ENCODE data around the gene ENO3.

The ENO3 gene

DNA sequence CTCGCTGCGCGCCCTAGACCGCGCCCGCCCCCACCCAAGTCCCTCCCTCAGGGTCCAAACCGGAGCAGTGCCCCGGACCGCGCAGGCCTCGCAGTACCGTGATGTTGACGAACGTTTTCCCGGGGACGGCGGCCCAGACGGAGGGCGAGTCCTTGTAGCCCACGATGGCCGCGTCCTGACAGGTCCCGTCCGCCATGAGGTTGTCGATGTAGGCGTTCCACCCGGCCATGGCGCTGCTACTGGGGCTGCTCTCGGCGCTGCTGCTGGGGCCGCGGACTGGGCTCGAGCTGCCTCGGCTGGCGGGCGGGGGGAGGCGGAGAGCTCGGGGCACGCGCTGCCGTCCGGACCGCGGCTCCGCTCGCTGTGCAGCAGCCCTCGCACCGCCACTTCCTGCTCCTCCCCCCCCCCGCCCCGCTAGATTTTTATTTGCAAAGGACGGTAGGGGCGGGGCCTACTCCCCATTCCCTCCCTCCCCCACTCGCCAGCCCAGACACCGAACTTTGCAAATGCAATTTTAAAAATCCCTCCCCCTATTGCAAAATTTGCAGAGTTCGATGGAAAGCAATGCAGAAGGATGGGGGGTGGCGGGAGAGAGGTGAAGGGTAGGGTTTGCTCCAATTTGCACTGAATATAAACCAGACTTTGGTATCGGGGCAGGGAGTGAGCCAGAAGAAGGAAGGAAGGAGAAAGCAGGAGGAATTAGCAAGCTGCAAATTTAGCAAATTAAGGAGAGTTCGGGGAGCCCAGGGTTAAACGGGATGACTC lies 2.6 kb upstream of the ENO3 start, which contains the start of gene PFN1:
TSS of gene PFN1 (minus strand) at position 365 of the 765 bp plus-strand sequence. CDS start at position 229, 136 bp downstream.
- Mint-ChIP-seq H3K27me3 (no peaks in the 10 kb centered on the region), H3K4me3 (peak within 1 kb of the TSS; percentile 94), H3K9me3 (no peaks in the 10 kb centered on the region), H3K4me1 (peaks cover 52% of the 10 kb centered on the region), H3K36me3 (ENCODE audit: insufficient read depth) (peaks cover 53% of the 10 kb centered on the region), H3K27ac (ENCODE audit: low read depth) (peak within 1 kb of the TSS; percentile 94)
- DNase-seq (ENCODE audit: low spot score in 2 of 2): peak; percentile 61 to 83
- peak; percentile 52 for ATAC-seq (replicated peaks; ENCODE audit: extremely low read depth, poor library complexity, severe bottlenecking)

DNA sequence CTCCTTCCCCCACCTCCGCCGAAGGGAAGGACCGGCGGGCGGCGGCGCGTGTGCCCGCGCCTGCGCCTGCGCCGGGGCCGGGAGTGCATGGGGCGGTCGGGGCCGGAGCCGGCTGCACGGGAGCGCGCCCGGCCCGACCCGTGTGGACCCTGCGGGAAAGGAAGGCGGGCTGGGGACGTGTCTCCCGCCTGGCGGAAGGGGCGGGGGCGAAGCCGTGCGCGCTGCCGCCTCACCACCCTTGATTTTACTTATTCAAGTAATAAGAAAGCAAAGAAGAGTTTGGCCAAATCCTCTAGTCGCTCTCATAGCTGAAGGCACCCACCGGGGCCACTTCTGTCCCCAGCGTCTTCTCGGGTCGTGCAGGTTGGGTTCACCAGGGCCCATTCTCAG lies 2.0 kb upstream of the ENO3 start:
- DNase-seq (ENCODE audit: low spot score in 2 of 2) (peak; percentile 55 to 74), ATAC-seq (replicated peaks; ENCODE audit: extremely low read depth, poor library complexity, severe bottlenecking) (peak; percentile 41)
- peaks cover 47% of the 10 kb centered on the region for H3K4me1 Mint-ChIP-seq
- H3K4me3 Mint-ChIP-seq: peak overlapping the region; percentile 94
- H3K36me3 Mint-ChIP-seq (ENCODE audit: insufficient read depth): peaks cover 51% of the 10 kb centered on the region
- H3K27ac Mint-ChIP-seq (ENCODE audit: low read depth): peak overlapping the region; percentile 94
- H3K9me3 Mint-ChIP-seq: no peaks in the 10 kb centered on the region
- no peaks in the 10 kb centered on the region for H3K27me3 Mint-ChIP-seq

DNA sequence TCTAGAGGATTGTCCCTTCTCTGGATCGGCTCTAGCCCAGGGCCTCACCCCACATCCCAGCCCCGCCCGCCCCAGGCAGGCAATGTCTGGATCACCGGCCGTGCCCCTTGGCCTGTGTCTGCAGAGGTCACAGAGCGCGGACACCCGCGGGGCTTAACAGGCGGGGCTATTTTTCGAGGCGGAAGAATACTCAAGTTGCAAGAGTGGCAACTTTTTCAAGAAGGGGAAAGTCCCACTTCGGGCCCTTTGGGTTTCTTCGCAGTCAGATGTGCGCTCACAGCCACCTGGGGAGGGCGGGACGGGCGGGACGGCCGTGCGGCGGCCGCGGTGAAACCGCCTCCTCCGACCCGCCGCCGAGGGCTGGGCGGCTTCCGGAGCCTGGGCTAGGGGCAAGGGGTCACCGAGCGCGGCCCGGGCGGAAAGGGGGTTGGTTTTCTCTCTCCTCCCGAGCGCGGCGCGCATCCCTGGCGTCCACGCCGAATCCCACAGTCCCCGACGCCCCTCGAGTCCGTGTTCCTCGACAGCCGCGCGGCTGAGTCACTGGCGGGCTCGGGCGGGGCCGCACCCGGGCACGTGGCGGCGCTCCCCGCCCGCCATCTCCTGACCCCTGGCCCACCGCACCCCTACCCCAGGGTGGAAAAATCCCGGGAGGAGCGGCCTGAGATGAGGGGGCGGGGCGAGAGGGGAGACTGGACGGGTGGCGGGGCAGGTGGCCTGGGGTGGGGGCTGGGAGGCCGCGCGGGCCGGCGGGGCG lies 1.4 kb upstream of the ENO3 start:
- Mint-ChIP-seq H3K4me3 (peak overlapping the region; percentile 94), H3K27ac (ENCODE audit: low read depth) (peak overlapping the region; percentile 94), H3K36me3 (ENCODE audit: insufficient read depth) (peaks cover 46% of the 10 kb centered on the region), H3K27me3 (no peaks in the 10 kb centered on the region), H3K9me3 (no peaks in the 10 kb centered on the region), H3K4me1 (peaks cover 41% of the 10 kb centered on the region)
- DNase-seq (ENCODE audit: low spot score in 2 of 2): peak; percentile 62 to 74
- peak; percentile 55 for ATAC-seq (replicated peaks; ENCODE audit: extremely low read depth, poor library complexity, severe bottlenecking)

DNA sequence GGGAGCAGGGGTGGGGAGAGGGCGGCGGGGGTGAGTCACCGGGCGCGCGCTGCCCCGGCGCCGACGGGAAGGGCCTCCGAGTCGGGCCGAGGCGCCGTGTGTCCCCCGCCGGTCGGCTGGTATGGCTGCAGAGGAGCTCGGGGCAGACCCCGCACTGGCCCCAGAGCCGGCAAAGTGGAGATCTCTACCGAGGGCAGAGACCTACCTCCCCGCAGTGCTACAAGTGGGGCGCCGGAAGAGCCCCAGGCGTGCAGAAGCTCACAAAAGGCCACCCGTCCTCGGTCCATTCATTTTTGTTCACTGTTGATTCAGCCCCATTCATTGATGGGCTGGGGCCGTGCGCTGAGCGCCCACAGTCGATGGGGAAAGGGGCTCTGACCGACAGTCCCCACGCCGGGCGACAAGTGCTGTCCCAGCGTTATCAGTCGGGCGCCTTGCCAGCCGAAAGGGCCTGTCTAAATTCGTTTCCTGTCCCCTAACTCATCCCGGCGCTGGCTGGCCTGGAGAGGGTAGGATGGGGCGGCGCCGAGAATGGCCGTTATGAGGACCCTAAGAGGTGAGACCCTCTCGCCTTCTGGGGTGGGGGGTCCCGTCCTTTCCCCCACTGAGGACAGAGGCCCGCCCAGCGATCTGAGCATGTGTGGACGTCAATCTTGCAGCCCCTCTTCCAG lies 709 bp upstream of the ENO3 start:
- ATAC-seq (replicated peaks; ENCODE audit: extremely low read depth, poor library complexity, severe bottlenecking): peak; percentile 3
- Mint-ChIP-seq H3K4me1 (peaks cover 34% of the 10 kb centered on the region), H3K4me3 (peak overlapping the region; percentile 94), H3K27me3 (no peaks in the 10 kb centered on the region), H3K27ac (ENCODE audit: low read depth) (peak overlapping the region; percentile 94), H3K36me3 (ENCODE audit: insufficient read depth) (peaks cover 42% of the 10 kb centered on the region), H3K9me3 (no peaks in the 10 kb centered on the region)
- DNase-seq (ENCODE audit: low spot score in 2 of 2): no peak

DNA sequence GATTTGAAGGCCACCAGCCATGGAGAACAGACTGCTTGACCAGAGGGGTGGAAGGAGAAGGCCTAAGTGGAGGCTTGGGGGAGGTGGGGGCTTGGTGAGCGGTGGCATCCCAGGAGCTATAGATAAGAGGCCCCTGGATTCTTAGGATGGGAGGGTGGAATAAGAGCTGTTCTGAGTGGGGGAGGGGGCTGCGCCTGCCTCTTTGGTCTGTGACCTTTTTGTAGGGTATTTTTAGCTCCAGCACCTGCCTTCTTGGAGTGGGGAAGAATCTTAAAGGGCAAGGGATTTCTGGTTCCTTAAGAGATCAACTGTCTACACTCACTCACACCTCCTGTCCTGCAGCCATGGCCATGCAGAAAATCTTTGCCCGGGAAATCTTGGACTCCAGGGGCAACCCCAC lies 567 bp downstream of the ENO3 start:
- H3K4me3 Mint-ChIP-seq: peak overlapping the region; percentile 94
- H3K9me3 Mint-ChIP-seq: no peaks in the 10 kb centered on the region
- DNase-seq (ENCODE audit: low spot score in 2 of 2) (no peak), ATAC-seq (replicated peaks; ENCODE audit: extremely low read depth, poor library complexity, severe bottlenecking) (no peak)
- no peaks in the 10 kb centered on the region for H3K27me3 Mint-ChIP-seq
- H3K4me1 Mint-ChIP-seq: peaks cover 25% of the 10 kb centered on the region
- no peak overlapping the region for H3K27ac Mint-ChIP-seq (ENCODE audit: low read depth)
- peaks cover 29% of the 10 kb centered on the region for H3K36me3 Mint-ChIP-seq (ENCODE audit: insufficient read depth)

DNA sequence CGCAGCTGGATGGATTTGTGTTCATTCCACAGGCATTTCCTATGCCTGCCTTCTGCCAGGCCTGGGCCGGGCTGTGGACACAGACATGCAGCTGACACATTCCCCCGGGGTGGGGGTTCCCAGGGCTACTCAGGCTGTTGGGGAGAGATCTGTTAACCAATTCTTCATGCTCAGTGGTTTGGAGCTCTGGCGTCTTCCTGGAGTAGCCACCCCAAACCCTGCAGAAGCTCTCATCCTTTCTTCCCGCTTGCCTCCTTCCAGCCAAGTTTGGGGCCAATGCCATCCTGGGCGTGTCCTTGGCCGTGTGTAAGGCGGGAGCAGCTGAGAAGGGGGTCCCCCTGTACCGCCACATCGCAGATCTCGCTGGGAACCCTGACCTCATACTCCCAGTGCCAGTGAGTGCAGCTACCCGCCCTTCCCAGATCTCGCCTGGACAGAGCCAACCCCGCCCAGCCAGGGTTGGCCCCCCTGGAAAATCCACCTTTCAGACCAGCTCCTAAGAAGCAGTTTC lies 2.6 kb downstream of the ENO3 start:
- peaks cover 18% of the 10 kb centered on the region for H3K36me3 Mint-ChIP-seq (ENCODE audit: insufficient read depth)
- ATAC-seq (replicated peaks; ENCODE audit: extremely low read depth, poor library complexity, severe bottlenecking) (no peak), DNase-seq (ENCODE audit: low spot score in 2 of 2) (no peak)
- no peaks in the 10 kb centered on the region for H3K27me3 Mint-ChIP-seq
- H3K4me3 Mint-ChIP-seq: no peak overlapping the region
- no peak overlapping the region for H3K27ac Mint-ChIP-seq (ENCODE audit: low read depth)
- H3K4me1 Mint-ChIP-seq: peaks cover 21% of the 10 kb centered on the region
- H3K9me3 Mint-ChIP-seq: no peaks in the 10 kb centered on the region

DNA sequence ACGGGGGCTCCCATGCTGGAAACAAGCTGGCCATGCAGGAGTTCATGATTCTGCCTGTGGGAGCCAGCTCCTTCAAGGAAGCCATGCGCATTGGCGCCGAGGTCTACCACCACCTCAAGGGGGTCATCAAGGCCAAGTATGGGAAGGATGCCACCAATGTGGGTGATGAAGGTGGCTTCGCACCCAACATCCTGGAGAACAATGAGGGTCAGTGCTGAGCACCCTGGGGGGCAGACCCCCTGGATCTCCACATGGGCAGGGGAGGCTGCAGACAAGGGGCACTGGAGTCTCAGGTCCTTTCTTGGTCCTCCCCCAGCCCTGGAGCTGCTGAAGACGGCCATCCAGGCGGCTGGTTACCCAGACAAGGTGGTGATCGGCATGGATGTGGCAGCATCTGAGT lies 4.2 kb downstream of the ENO3 start:
- Mint-ChIP-seq H3K4me3 (no peak overlapping the region), H3K27ac (ENCODE audit: low read depth) (no peak overlapping the region), H3K36me3 (ENCODE audit: insufficient read depth) (peaks cover 19% of the 10 kb centered on the region), H3K4me1 (peaks cover 18% of the 10 kb centered on the region), H3K27me3 (no peaks in the 10 kb centered on the region), H3K9me3 (no peaks in the 10 kb centered on the region)
- ATAC-seq (replicated peaks; ENCODE audit: extremely low read depth, poor library complexity, severe bottlenecking) (no peak), DNase-seq (ENCODE audit: low spot score in 2 of 2) (no peak)

DNA sequence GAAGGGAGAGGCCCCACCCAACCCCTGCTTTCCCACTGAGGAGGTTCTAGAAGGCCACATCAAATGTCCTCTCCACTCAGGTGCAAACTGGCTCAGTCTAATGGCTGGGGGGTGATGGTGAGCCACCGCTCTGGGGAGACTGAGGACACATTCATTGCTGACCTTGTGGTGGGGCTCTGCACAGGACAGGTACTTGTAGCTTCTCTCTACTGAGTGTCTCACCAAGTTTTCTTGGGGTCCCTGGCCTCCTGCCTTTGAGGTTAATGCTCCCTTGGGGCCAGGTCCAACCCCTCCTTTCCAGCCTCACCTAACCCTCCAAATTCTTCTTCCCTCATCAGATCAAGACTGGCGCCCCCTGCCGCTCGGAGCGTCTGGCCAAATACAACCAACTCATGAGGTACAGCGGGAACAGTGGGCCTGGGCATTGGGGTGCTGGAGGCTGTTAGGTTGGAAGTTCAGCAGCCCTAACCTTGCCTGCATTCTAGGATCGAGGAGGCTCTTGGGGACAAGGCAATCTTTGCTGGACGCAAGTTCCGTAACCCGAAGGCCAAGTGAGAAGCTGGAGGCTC lies 5.7 kb downstream of the ENO3 start:
- H3K27ac Mint-ChIP-seq (ENCODE audit: low read depth): peak overlapping the region; percentile 29
- no peaks in the 10 kb centered on the region for H3K9me3 Mint-ChIP-seq
- H3K27me3 Mint-ChIP-seq: no peaks in the 10 kb centered on the region
- H3K4me3 Mint-ChIP-seq: no peak overlapping the region
- H3K4me1 Mint-ChIP-seq: peaks cover 12% of the 10 kb centered on the region
- DNase-seq (ENCODE audit: low spot score in 2 of 2) (no peak), ATAC-seq (replicated peaks; ENCODE audit: extremely low read depth, poor library complexity, severe bottlenecking) (no peak)
- H3K36me3 Mint-ChIP-seq (ENCODE audit: insufficient read depth): peaks cover 18% of the 10 kb centered on the region

DNA sequence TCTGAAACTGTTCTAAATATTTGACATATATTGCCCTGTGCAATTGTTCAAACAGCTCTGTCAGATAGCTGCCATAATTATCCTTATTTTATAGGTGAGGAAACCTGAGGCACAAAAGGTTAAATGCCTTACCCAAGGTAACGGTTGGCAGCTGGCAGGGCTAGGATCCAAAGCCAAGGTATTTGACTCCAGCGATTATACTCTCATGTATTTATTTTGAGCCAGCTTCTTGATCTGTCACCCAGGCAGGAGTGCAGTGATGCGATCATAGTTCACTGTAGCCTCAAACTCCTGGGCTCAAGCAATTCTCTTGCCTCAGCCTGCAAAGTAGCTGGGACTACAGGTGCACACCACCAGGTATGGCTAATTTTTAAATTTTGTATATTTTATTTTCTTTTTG lies 7.2 kb downstream of the ENO3 start:
- no peak for ATAC-seq (replicated peaks; ENCODE audit: extremely low read depth, poor library complexity, severe bottlenecking)
- H3K27ac Mint-ChIP-seq (ENCODE audit: low read depth): no peak overlapping the region
- peaks cover 12% of the 10 kb centered on the region for H3K4me1 Mint-ChIP-seq
- no peak for DNase-seq (ENCODE audit: low spot score in 2 of 2)
- H3K4me3 Mint-ChIP-seq: no peak overlapping the region
- H3K9me3 Mint-ChIP-seq: no peaks in the 10 kb centered on the region
- peaks cover 18% of the 10 kb centered on the region for H3K36me3 Mint-ChIP-seq (ENCODE audit: insufficient read depth)
- no peaks in the 10 kb centered on the region for H3K27me3 Mint-ChIP-seq

DNA sequence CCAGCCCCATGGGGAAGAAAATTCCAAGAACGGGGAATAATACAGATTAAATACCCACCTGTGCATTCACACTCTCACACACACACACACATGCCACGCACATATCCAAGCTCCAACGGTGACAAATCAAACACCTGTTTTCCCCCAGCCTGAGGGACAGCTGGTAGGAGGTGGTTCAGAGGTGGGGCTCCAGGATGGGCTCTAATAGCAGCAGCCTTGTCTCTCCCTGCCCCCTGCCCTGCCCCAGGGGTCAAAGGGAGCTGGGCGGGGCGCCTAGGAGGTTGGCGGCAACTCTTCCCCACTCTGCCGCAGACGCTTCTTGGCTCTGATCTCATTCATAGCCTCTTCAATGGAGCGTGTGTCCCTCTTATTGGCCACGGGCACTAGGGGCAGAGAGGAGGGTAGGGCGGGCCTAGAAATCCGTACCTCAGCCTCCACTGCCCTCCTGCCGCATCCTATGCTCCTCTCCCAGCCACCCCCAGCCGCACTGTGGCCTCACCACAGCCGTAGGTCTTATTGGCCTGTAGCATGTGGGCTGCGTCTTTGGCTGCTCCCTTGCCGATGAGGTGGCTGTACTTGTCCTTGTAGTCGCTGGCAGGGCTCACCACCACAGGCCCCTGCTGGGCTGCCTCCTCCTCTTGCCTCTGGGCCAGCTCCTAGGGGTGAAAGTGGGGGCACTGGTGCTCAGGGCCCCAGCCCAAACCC lies 8.5 kb downstream of the ENO3 start:
- Mint-ChIP-seq H3K4me1 (peaks cover 12% of the 10 kb centered on the region), H3K4me3 (no peak overlapping the region), H3K27ac (ENCODE audit: low read depth) (no peak overlapping the region), H3K36me3 (ENCODE audit: insufficient read depth) (peaks cover 17% of the 10 kb centered on the region), H3K9me3 (no peaks in the 10 kb centered on the region), H3K27me3 (no peaks in the 10 kb centered on the region)
- DNase-seq (ENCODE audit: low spot score in 2 of 2) (no peak), ATAC-seq (replicated peaks; ENCODE audit: extremely low read depth, poor library complexity, severe bottlenecking) (no peak)

DNA sequence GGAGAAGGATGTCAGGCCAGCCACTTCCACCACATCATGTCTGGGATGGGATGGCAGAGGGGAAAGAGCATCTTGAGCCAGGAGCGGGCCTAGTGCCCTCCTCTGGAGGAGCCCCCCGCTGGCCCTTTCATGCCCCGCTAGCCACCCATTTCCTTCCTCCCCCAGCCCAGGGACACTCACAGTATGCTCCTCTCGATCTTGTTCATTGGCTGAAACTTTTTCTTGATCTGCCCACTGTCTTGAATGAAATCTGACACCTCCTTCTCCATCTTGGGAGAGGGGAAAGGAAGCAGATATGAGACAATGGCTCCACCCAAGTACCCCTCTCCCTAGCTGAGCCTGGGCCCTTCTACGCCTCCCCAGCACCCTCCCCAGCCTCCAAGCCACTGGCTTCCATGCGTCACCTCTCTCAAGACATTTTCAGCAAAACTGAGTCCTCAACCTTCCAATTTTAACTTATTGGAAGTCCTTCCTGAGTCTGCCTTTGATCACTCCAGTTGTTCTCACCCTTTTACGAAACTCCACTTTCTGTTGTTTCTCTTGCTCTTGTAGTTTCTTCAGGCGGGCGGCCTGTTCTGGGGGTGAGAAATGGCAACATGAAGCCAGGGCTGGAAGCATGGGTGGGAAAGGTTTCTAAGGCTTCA lies 9.5 kb downstream of the ENO3 start:
- no peaks in the 10 kb centered on the region for H3K9me3 Mint-ChIP-seq
- DNase-seq (ENCODE audit: low spot score in 2 of 2) (no peak), ATAC-seq (replicated peaks; ENCODE audit: extremely low read depth, poor library complexity, severe bottlenecking) (no peak)
- peaks cover 16% of the 10 kb centered on the region for H3K4me1 Mint-ChIP-seq
- H3K27ac Mint-ChIP-seq (ENCODE audit: low read depth): no peak overlapping the region
- H3K4me3 Mint-ChIP-seq: no peak overlapping the region
- H3K36me3 Mint-ChIP-seq (ENCODE audit: insufficient read depth): peaks cover 15% of the 10 kb centered on the region
- H3K27me3 Mint-ChIP-seq: no peaks in the 10 kb centered on the region
